ENCODE results near the gene CDCP1. TPM values are rescaled to one million over a fixed set of nuclear protein-coding genes. Genes with fewer than 3 reads are reported as not detected.

The CDCP1 gene
- total and polyA plus RNA-seq, 2 donors (not counting 1 experiment from before 2014, with no cell fraction given), result not detected

DNA sequence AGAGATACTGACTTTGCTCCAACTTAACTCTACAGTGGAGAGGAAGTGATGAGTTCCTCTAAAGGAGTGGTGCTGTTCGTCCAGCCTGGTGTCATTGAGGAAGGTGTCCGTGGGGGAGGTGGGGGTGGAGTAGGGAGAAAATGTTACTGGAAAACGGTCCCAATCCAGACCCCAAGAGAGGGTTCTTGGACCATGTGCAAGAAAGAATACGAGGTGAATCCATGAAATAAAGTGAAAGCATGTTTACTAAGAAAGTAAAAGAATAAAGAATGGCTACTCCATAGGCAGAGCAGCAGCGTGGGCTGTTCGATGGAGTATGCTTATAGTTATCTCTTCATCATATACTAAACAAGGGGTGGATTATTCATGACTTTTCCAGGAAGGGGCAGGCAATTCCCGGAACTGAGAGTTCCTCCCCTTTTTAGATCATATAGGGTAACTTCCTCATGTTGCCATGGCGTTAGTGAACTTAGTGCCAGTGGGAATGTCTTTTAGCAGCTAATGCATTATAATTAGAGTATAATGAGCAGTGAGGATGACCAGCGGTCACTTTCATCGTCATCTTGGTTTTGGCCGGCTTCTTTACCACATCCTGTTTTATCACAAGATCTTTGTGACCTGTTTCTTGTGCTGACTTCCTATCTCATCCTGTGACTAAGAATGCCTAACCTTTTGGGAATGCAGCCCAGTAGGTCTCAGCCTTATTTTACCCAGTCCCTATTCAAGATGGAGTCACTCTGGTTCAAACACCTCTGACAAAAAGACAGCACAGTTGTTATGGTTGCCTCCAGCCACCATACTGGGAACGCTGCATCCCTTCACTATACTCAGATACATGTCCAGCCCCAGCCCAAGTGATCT, 81.4 kb downstream of the CDCP1 start:
- no peak overlapping the region for H3K4me2 ChIP-seq (replicated peaks; ENCODE audit: low read depth, low read length, poor library complexity, severe bottlenecking)
- CTCF ChIA-PET, result interaction anchor here (0.6 kb wide), 1 partner anchor 9 kb away, joined by 3 read pairs; no protein-coding TSS in a partner anchor
- H3K79me2 ChIP-seq (ENCODE audit: control insufficient read depth, insufficient read depth, low read length), result no peaks in the 10 kb centered on the region
- H3K36me3 ChIP-seq (replicated peaks in 1 of 2; ENCODE audit: control extremely low read depth in 1 of 2, control insufficient read depth in 1 of 2, extremely low read depth in 1 of 2, insufficient read depth in 2 of 2, low read length in 1 of 2), result no peaks in the 10 kb centered on the region
- ATAC-seq (ENCODE audit: low read depth) (no peak), DNase-seq (no peak)
- Mint-ChIP-seq H3K27me3 (peaks cover 9% of the 10 kb centered on the region), H3K27ac (no peak overlapping the region), H3K4me1 (peaks cover 5% of the 10 kb centered on the region), H3K4me3 (no peak overlapping the region), H3K9me3 (ENCODE audit: insufficient read depth) (no peaks in the 10 kb centered on the region)
- H3K27ac ChIP-seq (ENCODE audit: low read length in 2 of 2), result no peak overlapping the region
- WGBS (ENCODE audit: insufficient coverage), result 35% methylated on average over 8 of the region's 12 CpGs
- H3K9me3 ChIP-seq (ENCODE audit: control extremely low read depth in 1 of 3, control insufficient read depth in 2 of 3, insufficient read depth in 1 of 3, low read length in 2 of 3), result no peaks in the 10 kb centered on the region
- no peak overlapping the region for H3K9ac ChIP-seq (ENCODE audit: low read length)
- no peaks in the 10 kb centered on the region for H3K27me3 ChIP-seq (replicated peaks in 1 of 4; ENCODE audit: control extremely low read depth in 1 of 4, control insufficient read depth in 3 of 4, insufficient read depth in 4 of 4, low read length in 3 of 4)
- H3K4me3 ChIP-seq (ENCODE audit: control extremely low read depth in 1 of 5, extremely low read depth in 1 of 5, insufficient read depth in 1 of 5, low read depth in 2 of 5, low read length in 4 of 5), result no peak overlapping the region
- POLR2A ChIA-PET, result no interaction called here
- intact Hi-C loops (cut with micrococcal nuclease), result no loop called here
- TF ChIP-seq CTCF (IDR thresholded peaks at IDR 0.05), result no peak
- TF ChIP-seq EZH2 (IDR thresholded peaks at IDR 0.05; ENCODE audit: borderline replicate concordance, insufficient read depth, low read depth, low read length, poor library complexity, severe bottlenecking), result no peak
- H2AFZ ChIP-seq (ENCODE audit: insufficient read depth, low read depth, low read length, poor library complexity, severe bottlenecking), result no peak overlapping the region
- H3K4me1 ChIP-seq (ENCODE audit: control insufficient read depth in 2 of 2, insufficient read depth in 2 of 2, low read length in 2 of 2), result no peaks in the 10 kb centered on the region
- H4K20me1 ChIP-seq (ENCODE audit: control insufficient read depth, insufficient read depth, low read length, poor library complexity, severe bottlenecking), result no peaks in the 10 kb centered on the region

- no peak overlapping the region for H3K4me3 ChIP-seq (ENCODE audit: control extremely low read depth in 1 of 5, extremely low read depth in 1 of 5, insufficient read depth in 1 of 5, low read depth in 2 of 5, low read length in 4 of 5)
- H3K36me3 ChIP-seq (replicated peaks in 1 of 2; ENCODE audit: control extremely low read depth in 1 of 2, control insufficient read depth in 1 of 2, extremely low read depth in 1 of 2, insufficient read depth in 2 of 2, low read length in 1 of 2), result no peaks in the 10 kb centered on the region
- peaks cover 13% of the 10 kb centered on the region for H3K27me3 Mint-ChIP-seq
- H3K27ac ChIP-seq (ENCODE audit: low read length in 2 of 2), result no peak overlapping the region
- peaks cover 5% of the 10 kb centered on the region for H3K4me1 Mint-ChIP-seq
- no peak for TF ChIP-seq EZH2 (IDR thresholded peaks at IDR 0.05; ENCODE audit: borderline replicate concordance, insufficient read depth, low read depth, low read length, poor library complexity, severe bottlenecking)
- TF ChIP-seq CTCF (IDR thresholded peaks at IDR 0.05), result no peak
- DNase-seq, result no peak
- no peaks in the 10 kb centered on the region for H3K4me1 ChIP-seq (ENCODE audit: control insufficient read depth in 2 of 2, insufficient read depth in 2 of 2, low read length in 2 of 2)
- H3K9ac ChIP-seq (ENCODE audit: low read length), result no peak overlapping the region
- ATAC-seq (ENCODE audit: low read depth), result no peak
- no peak overlapping the region for H3K4me3 Mint-ChIP-seq
- H3K9me3 ChIP-seq (ENCODE audit: control extremely low read depth in 1 of 3, control insufficient read depth in 2 of 3, insufficient read depth in 1 of 3, low read length in 2 of 3), result no peaks in the 10 kb centered on the region
- H3K4me2 ChIP-seq (replicated peaks; ENCODE audit: low read depth, low read length, poor library complexity, severe bottlenecking), result no peak overlapping the region
- H3K27ac Mint-ChIP-seq, result no peak overlapping the region
- no peaks in the 10 kb centered on the region for H3K9me3 Mint-ChIP-seq (ENCODE audit: insufficient read depth)
- POLR2A ChIA-PET, result no interaction called here
- no peaks in the 10 kb centered on the region for H4K20me1 ChIP-seq (ENCODE audit: control insufficient read depth, insufficient read depth, low read length, poor library complexity, severe bottlenecking)
- CTCF ChIA-PET, result no interaction called here
- H3K27me3 ChIP-seq (replicated peaks in 1 of 4; ENCODE audit: control extremely low read depth in 1 of 4, control insufficient read depth in 3 of 4, insufficient read depth in 4 of 4, low read length in 3 of 4), result no peaks in the 10 kb centered on the region
- H2AFZ ChIP-seq (ENCODE audit: insufficient read depth, low read depth, low read length, poor library complexity, severe bottlenecking), result no peak overlapping the region
- no CpG with 5 or more reads among the region's 1 CpG for WGBS (ENCODE audit: insufficient coverage)
- intact Hi-C loops (cut with micrococcal nuclease), result no loop called here
- no peaks in the 10 kb centered on the region for H3K79me2 ChIP-seq (ENCODE audit: control insufficient read depth, insufficient read depth, low read length)
Measured at GRCh38 chr3:45062697-45063070, 83.5 kb downstream of the CDCP1 start.
